Stimulated activated CD4-positive, alpha-beta T cell treated with anti-CD3 and anti-CD28 coated beads, Interleukin-15, amount 100 ng/mL, for 48 hours (primary cell): ENCODE measurements around the gene SCAF11.

Experiments used
- DNase-seq, 2 donors: peaks; one replicate each; pipeline ENCODE4 v3.0.0-alpha.2; 2020; ENCODE audit warnings: low read depth in 2 of 2

Gene SCAF11

GRCh38 chr12:45978108-45978507 is 12.3 kb downstream of the SCAF11 start:
- DNase-seq = no peak

- DNase-seq = no peak
Observed at GRCh38 chr12:45977620-45978019, 12.8 kb downstream of the SCAF11 start.

GRCh38 chr12:45975506-45975905 is 14.9 kb downstream of the SCAF11 start:
- no peak for DNase-seq

- no peak for DNase-seq
Observed at GRCh38 chr12:45974883-45975282, 15.5 kb downstream of the SCAF11 start.

GRCh38 chr12:45974171-45974719 is 16.1 kb downstream of the SCAF11 start:
- no peak for DNase-seq

GRCh38 chr12:45973526-45973925 is 16.8 kb downstream of the SCAF11 start:
- DNase-seq = no peak

- no peak for DNase-seq
Observed at GRCh38 chr12:45970391-45970790, 20.0 kb downstream of the SCAF11 start.

- DNase-seq = no peak
Observed at GRCh38 chr12:45969084-45969483, 21.3 kb downstream of the SCAF11 start.

- DNase-seq = no peak
Observed at GRCh38 chr12:45966486-45966885, 23.9 kb downstream of the SCAF11 start.

- DNase-seq = no peak
Observed at GRCh38 chr12:45962553-45963325, 27.6 kb downstream of the SCAF11 start.

- DNase-seq = no peak
Observed at GRCh38 chr12:45959728-45960127, 30.6 kb downstream of the SCAF11 start.

- no peak for DNase-seq
Observed at GRCh38 chr12:45959025-45959424, 31.3 kb downstream of the SCAF11 start.

GRCh38 chr12:45948546-45948945 is 41.8 kb downstream of the SCAF11 start:
- DNase-seq = no peak

- DNase-seq = no peak
Observed at GRCh38 chr12:45946435-45946834, 43.9 kb downstream of the SCAF11 start.

GRCh38 chr12:45944771-45945170 is 45.6 kb downstream of the SCAF11 start:
- no peak for DNase-seq

GRCh38 chr12:45939759-45940158 is 50.6 kb downstream of the SCAF11 start:
- no peak for DNase-seq

GRCh38 chr12:45938566-45938965 is 51.8 kb downstream of the SCAF11 start:
- DNase-seq = no peak

- DNase-seq = no peak
Observed at GRCh38 chr12:45934956-45935355, 55.4 kb downstream of the SCAF11 start.

- DNase-seq = no peak
Observed at GRCh38 chr12:45933504-45933903, 56.9 kb downstream of the SCAF11 start.

- no peak for DNase-seq
Observed at GRCh38 chr12:45930369-45930768, 60.0 kb downstream of the SCAF11 start.

GRCh38 chr12:45928309-45928708 is 62.1 kb downstream of the SCAF11 start:
- no peak for DNase-seq

GRCh38 chr12:45918818-45919217 is 71.6 kb downstream of the SCAF11 start:
- DNase-seq = no peak

GRCh38 chr12:45915405-45915804 is 75.0 kb downstream of the SCAF11 start:
- no peak for DNase-seq

GRCh38 chr12:45914090-45914489 is 76.3 kb downstream of the SCAF11 start:
- DNase-seq = no peak
